Activated naive CD8-positive, alpha-beta T cell treated with anti-CD3 and anti-CD28 coated beads for 36 hours (primary cell): ENCODE results near the gene CDT1. TPM values are rescaled to one million over a fixed set of nuclear protein-coding genes. Genes with fewer than 3 reads are reported as not detected.

ENCODE experiments used
- DNase-seq: peaks from one replicate; pipeline ENCODE4 v3.0.0; 2021
- H3K27ac Mint-ChIP-seq: one replicate; pipeline ENCODE4 v1.8.0; 2022; ENCODE audit warnings: mild to moderate bottlenecking, moderate library complexity, mixed read lengths
- H3K27me3 Mint-ChIP-seq: one replicate; pipeline ENCODE4 v1.8.0; 2022; ENCODE audit warnings: mild to moderate bottlenecking, mixed read lengths
- H3K36me3 Mint-ChIP-seq: one replicate; pipeline ENCODE4 v1.8.0; 2021; ENCODE audit warnings: mild to moderate bottlenecking, mixed read lengths
- H3K4me1 Mint-ChIP-seq: one replicate; pipeline ENCODE4 v1.8.0; 2021; ENCODE audit warnings: mixed read lengths
- H3K4me3 Mint-ChIP-seq: one replicate; pipeline ENCODE4 v1.8.0; 2022; ENCODE audit warnings: mild to moderate bottlenecking, moderate library complexity, mixed read lengths
- H3K9me3 Mint-ChIP-seq: one replicate; pipeline ENCODE4 v1.8.0; 2022; ENCODE audit warnings: mixed read lengths
- total RNA-seq, 2 experiments: library from RNA; stranded (reverse); gene quantifications; one replicate each; pipeline ENCODE4 v1.2.3, GENCODE V29; 2021

CDT1 gene
- 100 to 1,000 TPM; 156 to 158 TPM for total RNA-seq

DNA sequence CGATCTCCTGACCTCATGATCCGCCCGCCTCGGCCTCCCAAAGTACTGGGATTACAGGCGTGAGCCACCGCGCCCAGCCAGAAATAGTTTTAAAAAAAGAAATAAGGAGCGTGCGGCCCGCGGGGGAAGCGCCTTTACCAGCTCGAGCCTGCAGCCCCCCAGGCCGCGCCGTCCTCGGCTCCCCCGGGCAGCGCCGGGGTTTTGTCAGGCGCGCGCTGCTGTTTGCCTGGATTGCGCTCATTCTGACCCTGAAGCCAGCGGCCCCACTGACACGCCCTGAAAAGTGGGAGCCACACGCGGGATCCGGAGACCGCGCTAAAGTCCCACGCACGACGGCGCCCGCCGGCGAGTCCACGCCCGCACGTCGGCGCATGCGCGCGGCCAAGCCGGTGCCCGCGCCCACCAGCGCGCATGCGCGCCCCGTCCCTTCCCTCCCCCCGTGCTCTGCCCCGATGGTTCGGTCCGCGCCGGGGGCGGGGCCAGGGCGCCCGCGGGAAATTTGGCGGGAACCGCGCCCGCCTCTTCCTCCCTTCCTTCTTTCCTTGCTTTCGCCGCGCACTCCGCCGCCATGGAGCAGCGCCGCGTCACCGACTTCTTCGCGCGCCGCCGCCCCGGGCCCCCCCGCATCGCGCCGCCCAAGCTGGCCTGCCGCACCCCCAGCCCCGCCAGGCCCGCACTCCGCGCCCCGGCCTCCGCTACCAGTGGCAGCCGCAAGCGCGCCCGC lies at the start of gene CDT1:
Gene CDT1, plus strand, starts transcription at position 526 of the 724 bp plus-strand sequence. Its CDS starts 43 bp downstream, at position 569.
- peak within 1 kb of the TSS; percentile 91 for H3K27ac Mint-ChIP-seq
- peaks cover 30% of the 10 kb centered on the region for H3K4me1 Mint-ChIP-seq
- H3K27me3 Mint-ChIP-seq = no peaks in the 10 kb centered on the region
- peak; percentile 89 for DNase-seq
- H3K4me3 Mint-ChIP-seq = peak within 1 kb of the TSS; percentile 86
- H3K9me3 Mint-ChIP-seq = no peaks in the 10 kb centered on the region
- peaks cover 33% of the 10 kb centered on the region for H3K36me3 Mint-ChIP-seq

DNA sequence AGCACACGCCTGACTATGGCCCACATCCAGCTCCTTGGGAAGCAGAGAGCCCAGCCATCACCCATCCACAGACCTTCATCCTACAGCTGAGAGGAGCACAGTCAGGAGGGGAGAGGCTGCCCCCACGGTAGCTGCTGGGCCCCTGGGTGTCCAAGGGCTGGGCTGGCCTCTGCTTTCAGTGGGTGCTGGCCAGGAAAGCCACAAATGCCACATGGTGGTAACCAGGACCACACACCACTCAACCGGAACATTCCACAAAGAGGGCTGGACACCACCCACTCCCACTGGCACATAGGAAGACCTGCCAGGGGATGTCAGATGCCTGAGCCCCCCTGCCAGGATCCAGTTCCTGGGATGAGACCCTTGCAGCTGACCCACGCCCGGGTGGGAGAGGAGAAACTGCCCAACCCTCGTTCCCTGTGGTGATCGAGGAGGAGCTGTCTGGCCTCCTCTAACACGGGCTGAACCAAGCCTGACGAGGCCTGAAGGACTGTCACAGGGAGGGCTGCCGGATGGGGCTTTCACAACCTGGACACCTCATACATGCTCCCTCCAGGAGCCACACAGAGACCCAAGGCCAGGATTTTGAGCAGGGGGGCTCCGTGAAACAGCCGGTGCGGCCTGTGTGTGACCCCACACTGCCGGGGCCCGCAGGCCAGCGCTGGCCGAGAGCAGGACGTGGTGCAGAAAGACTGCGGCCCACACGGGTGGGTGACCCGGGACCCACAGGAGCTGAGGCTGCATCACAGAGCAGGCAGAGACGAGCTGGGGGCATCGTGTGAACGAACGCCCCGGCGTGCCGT lies 49.3 kb upstream of the CDT1 start:
- DNase-seq = no peak
- Mint-ChIP-seq H3K27me3 (no peaks in the 10 kb centered on the region), H3K36me3 (peaks cover 4% of the 10 kb centered on the region)

DNA sequence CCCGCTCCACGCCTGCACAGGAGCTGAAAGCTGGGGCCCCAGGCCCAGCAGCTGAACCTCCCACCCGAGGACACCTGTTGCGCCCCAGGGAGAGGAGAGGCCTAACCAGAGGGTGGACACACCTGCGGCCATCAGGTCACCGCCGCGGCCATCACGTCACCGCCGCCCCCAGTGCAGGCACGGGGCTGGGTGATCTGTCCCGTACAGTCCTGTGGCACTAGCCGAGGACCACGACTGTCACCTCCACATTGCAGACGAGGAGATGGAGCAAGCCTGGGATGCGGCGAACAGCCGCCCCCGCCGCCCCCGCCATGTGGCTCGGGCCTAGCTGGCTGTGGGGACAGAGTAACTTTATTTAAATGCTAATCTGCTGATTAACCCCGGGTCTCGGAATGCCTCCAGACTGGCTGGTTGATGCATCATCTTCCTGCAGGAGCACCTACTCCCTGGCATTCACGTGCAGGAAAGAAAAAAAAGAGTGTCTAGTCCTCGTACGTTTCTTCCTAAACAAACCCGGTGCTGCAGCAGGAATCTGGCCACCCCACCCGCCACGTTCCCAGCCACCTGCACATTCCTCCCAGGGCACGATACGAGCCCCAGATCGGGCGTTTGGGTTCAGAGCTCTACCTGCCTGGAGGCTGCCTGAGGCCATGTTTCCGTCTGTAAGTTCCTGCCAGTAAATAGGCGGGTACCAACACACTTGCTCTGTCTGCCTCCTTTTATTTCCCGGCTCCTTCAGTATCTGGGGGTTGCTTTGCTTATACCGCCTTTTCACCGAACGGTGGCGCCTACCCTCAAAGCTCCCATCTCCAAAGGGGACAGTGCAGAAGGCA lies 48.5 kb upstream of the CDT1 start:
- no peak for DNase-seq
- H3K27ac Mint-ChIP-seq = no peak overlapping the region
- H3K27me3 Mint-ChIP-seq = no peaks in the 10 kb centered on the region
- no peaks in the 10 kb centered on the region for H3K4me1 Mint-ChIP-seq
- no peak overlapping the region for H3K4me3 Mint-ChIP-seq
- H3K9me3 Mint-ChIP-seq = no peaks in the 10 kb centered on the region
- H3K36me3 Mint-ChIP-seq = peaks cover 4% of the 10 kb centered on the region

More for the DNA sequence above, 49.3 kb upstream of the CDT1 start:
- no peak overlapping the region for H3K4me3 Mint-ChIP-seq
- no peak overlapping the region for H3K27ac Mint-ChIP-seq
- H3K4me1 Mint-ChIP-seq = no peaks in the 10 kb centered on the region
- no peaks in the 10 kb centered on the region for H3K9me3 Mint-ChIP-seq

DNA sequence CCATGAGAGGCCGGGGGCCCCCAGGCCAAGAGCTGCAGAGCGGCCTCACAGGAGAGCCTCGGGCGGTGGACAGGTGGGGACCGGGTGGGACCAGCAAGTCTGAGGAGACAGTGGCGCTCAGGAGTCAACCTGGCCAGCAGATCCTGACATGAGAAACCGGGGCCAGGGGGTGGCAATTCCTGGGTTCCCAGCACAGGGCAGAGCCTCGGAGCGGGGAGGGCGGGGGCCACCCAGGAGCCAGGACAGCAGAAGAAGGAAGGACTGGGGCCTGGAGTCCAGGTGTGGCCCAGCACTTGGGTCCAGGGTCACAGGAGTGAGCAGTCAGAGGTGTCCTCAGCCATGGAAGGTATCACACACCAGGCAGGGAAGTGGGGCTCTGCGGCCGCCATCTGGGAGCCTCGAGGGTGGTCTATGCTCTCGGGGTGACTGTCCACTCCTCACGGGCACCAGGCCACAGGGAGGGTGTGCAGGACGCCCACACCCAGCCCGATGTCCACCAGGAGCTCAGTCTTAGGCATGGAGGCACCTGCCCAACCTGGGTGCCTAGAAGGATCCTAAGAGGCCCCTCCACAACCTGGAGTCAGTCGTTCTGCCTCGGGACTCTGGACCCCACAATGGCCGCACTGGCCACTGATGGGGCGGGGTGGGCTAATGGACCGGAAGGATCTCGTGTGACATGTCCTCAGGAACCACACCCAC lies 47.7 kb upstream of the CDT1 start:
- no peaks in the 10 kb centered on the region for H3K4me1 Mint-ChIP-seq
- H3K27ac Mint-ChIP-seq = no peak overlapping the region
- no peaks in the 10 kb centered on the region for H3K9me3 Mint-ChIP-seq

DNA sequence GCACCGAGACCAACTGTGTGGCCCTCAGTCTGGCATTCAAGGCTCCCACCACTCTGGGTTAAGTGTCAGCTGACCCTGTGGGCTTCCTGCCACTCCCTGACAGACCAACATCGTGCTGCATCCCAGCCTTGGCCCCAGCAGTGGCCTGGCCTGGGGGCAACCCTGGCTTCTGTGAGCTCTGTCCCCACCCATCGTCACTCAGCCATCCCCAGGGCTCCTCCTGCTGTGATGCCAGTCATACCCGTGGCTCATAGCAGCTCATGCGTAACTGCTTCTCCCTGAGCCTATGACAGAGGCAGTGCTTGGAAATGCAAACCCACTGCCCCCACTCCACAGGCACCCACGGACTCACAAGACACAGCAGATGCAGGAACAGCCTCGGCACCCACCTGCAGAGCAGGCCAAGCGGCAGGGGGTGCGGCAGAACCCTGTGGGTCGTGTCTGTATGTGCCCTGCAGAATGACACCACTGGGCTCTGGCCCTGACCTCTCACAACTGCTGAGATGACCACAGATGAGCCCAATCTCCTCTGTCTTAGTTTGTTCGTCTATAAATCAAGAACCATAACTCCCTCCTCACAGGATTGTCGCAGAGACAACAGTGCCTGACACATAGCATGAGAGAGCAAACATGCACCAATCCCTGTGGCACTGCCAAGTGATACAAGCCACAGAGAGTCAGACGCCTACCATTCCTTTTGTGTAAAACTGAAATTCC lies 45.2 kb upstream of the CDT1 start:
- H3K36me3 Mint-ChIP-seq = peaks cover 4% of the 10 kb centered on the region

More for the DNA sequence above, 47.7 kb upstream of the CDT1 start:
- no peak for DNase-seq
- Mint-ChIP-seq H3K4me3 (no peak overlapping the region), H3K36me3 (peaks cover 4% of the 10 kb centered on the region), H3K27me3 (no peaks in the 10 kb centered on the region)

DNA sequence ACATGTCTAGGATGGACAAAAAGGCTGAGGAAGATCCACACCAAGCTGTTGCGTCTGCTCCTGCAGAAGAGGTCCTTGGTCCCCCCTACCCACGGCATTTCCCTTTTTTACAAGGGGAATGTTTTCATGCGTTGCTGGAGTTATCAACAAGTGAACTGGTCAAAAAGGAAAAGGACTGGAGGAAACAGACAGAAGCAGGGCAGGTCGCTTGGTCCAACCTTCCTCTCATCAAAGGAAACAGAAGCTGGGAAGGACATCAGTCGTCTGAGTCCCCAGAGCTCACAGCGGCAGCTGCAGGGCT lies 44.7 kb upstream of the CDT1 start:
- Mint-ChIP-seq H3K27ac (no peak overlapping the region), H3K36me3 (peaks cover 4% of the 10 kb centered on the region), H3K27me3 (no peaks in the 10 kb centered on the region), H3K9me3 (no peaks in the 10 kb centered on the region), H3K4me3 (no peak overlapping the region), H3K4me1 (no peaks in the 10 kb centered on the region)
- DNase-seq = no peak

More for the DNA sequence above, 45.2 kb upstream of the CDT1 start:
- no peaks in the 10 kb centered on the region for H3K27me3 Mint-ChIP-seq
- no peak overlapping the region for H3K27ac Mint-ChIP-seq
- no peaks in the 10 kb centered on the region for H3K9me3 Mint-ChIP-seq
- no peak for DNase-seq
- H3K4me1 Mint-ChIP-seq = no peaks in the 10 kb centered on the region
- no peak overlapping the region for H3K4me3 Mint-ChIP-seq

DNA sequence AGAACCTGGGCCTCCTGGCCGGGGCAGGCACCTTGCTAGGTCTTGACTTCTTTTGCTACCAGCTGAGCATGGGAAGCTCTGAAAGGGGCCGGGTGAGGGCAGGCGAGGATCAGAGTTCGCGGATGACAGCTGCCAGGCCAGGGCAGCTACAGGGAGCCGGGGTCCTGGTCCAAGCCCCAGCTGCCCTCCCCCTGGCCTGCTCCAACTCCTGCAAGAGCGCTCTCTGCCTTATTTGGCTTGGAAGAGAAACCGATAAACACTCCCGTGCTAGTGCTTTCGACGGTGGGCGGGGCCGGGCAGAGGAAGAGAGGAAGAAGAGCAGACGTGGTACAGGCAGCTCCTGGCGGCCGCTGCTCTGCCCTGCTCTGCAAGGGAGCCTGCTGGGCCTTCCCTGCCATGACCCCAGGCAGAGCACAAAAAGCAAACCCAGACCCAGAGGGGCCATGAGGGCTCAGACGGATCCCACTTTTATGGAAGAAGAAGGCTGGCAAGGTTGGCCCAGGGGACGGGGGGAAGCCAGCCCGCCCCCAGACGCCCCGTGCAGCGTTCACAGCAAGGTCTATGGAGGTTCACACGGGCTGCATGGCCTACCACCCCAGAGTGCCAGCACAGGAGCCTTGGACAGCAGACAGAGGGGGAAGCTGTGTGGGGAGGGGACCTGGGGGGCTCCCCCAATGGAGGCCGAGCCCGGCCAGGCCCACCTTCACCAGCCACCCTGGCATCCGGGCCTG lies 44.2 kb upstream of the CDT1 start:
- H3K4me1 Mint-ChIP-seq = no peaks in the 10 kb centered on the region
- no peak overlapping the region for H3K27ac Mint-ChIP-seq
- H3K36me3 Mint-ChIP-seq = peaks cover 4% of the 10 kb centered on the region
- DNase-seq = no peak
- H3K27me3 Mint-ChIP-seq = no peaks in the 10 kb centered on the region
- no peaks in the 10 kb centered on the region for H3K9me3 Mint-ChIP-seq
- no peak overlapping the region for H3K4me3 Mint-ChIP-seq

DNA sequence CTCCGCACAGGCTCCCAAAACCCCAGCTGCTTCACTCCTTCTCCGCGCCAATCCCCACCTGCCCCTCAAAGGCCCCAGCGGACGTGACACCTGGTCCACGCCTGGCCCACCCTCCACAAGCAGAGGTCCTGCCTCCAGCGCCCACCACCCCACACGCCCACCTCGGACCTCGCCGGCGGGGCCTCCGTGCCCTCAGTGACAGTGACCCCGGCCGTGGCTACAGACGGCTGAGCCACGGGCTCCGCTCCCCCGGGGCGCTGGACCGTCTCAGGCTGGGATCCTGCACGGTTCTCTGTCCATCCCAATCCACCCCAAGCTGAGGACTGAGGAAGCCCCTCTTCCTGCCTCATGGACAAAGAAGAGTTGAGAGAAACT lies 43.6 kb upstream of the CDT1 start:
- no peak for DNase-seq
- H3K27ac Mint-ChIP-seq = no peak overlapping the region
- H3K27me3 Mint-ChIP-seq = no peaks in the 10 kb centered on the region

DNA sequence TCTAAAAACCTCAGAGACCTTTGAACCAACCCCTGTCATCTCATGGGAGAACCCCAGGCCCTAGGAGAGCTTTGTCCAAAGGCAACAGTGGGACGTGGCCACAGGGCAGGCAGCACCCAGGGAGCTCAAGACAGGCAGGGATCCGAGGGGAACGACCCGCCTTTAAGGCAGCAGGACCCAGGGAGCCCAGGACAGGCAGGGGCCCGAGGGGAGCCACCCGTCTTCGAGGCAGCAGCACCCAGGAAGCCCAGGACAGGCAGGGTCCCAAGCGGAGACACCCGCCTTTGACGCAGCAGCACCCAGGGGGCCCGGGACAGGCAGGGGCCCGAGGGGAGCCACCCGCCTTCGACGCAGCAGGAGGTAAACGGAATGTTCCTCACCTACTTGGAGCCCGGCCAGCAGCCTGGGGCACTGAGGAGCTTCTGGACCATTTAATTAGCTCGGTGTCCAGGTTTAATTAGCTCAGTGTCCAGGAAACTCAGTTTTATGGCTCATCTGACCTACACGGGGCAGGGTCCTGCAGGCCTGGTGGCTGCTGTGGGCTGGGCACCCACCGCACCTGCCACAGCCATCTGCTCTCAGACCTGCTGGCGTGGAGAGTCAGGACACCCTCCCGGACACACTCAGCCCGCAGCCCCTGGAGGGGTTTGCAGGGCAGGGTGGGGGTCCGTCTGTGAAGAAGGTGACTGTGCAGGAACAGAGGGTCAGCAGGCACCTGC lies 43.0 kb upstream of the CDT1 start:
- Mint-ChIP-seq H3K27me3 (no peaks in the 10 kb centered on the region), H3K4me3 (no peak overlapping the region), H3K27ac (no peak overlapping the region), H3K36me3 (peaks cover 4% of the 10 kb centered on the region), H3K4me1 (no peaks in the 10 kb centered on the region), H3K9me3 (no peaks in the 10 kb centered on the region)
- no peak for DNase-seq

More for the DNA sequence above, 43.6 kb upstream of the CDT1 start:
- no peak overlapping the region for H3K4me3 Mint-ChIP-seq
- no peaks in the 10 kb centered on the region for H3K9me3 Mint-ChIP-seq
- no peaks in the 10 kb centered on the region for H3K4me1 Mint-ChIP-seq
- H3K36me3 Mint-ChIP-seq = peaks cover 4% of the 10 kb centered on the region

DNA sequence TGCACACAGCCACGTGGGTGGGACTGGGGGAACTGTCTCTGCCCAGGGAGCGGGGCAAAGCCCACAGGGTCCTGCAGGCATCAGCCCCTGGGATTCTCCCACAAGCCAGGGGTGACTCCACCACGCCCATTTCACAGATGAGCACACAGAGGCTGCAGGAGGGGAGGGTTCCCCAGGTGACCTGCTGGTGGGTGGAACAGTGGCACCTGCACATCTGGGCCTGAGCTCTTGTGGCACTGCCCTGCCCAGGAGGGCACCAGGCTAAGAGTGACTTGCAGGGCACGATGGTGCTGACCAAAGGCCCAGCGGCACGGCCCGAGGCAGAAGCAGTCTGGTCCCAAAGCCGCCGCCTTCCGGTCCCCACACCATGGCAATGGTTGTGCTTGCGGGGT lies 42.5 kb upstream of the CDT1 start:
- Mint-ChIP-seq H3K4me3 (no peak overlapping the region), H3K9me3 (no peaks in the 10 kb centered on the region), H3K27ac (no peak overlapping the region), H3K36me3 (peaks cover 4% of the 10 kb centered on the region), H3K27me3 (no peaks in the 10 kb centered on the region), H3K4me1 (peaks cover 3% of the 10 kb centered on the region)
- DNase-seq = no peak

DNA sequence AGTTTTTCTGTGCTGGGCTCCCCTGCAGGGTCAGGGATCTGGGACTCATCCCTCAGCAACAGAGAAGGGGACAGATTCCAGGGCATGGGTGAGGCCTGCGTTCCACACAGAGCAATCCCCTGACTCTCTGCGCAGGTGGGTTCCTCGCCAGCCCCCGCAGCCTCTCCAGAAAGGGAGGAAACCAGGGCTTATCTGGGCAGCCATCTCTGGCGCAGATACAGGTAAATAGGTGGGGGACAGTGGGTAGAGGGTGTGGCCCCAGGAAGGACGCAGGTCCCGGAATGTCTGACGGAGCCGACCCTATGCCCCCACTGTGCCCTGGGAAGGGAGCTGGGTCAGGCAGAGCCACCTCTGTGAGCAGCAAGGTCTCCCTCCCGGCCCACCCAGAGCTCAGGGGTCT lies 41.8 kb upstream of the CDT1 start:
- Mint-ChIP-seq H3K27ac (no peak overlapping the region), H3K4me3 (no peak overlapping the region), H3K4me1 (peaks cover 5% of the 10 kb centered on the region), H3K27me3 (no peaks in the 10 kb centered on the region), H3K36me3 (peaks cover 4% of the 10 kb centered on the region), H3K9me3 (no peaks in the 10 kb centered on the region)
- no peak for DNase-seq

DNA sequence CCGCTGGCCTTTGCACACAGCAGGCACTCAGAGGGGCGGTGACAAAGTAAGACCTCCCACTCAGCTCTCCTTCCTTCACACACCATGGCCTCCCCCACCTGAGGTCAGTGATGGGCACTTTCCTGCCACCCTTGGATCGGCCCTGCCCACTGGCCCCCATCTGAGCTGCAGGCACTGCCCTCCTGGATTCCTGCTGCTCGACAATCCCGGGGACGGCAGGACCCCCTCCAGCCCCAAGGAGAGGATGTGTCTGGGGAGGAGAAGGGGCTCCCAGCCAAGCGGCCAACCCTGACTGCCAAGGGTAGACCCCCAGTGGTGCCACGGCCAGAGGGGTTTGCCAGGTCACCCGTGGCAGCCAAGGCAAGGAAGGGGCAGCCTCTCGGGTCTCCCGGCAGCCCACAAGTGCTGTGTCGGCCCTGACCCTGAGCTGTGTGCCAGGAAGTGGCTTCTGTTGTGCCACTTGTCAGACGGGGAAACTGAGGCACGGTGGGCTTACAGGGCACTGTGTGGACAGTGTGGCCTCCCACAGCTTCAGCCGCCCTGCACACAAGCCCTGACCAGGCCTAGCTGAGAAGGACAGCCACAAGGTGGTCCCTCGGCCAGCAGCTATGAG lies 41.2 kb upstream of the CDT1 start:
- Mint-ChIP-seq H3K27ac (no peak overlapping the region), H3K4me1 (peaks cover 10% of the 10 kb centered on the region), H3K4me3 (no peak overlapping the region), H3K27me3 (no peaks in the 10 kb centered on the region), H3K36me3 (peaks cover 4% of the 10 kb centered on the region), H3K9me3 (no peaks in the 10 kb centered on the region)
- DNase-seq = no peak

DNA sequence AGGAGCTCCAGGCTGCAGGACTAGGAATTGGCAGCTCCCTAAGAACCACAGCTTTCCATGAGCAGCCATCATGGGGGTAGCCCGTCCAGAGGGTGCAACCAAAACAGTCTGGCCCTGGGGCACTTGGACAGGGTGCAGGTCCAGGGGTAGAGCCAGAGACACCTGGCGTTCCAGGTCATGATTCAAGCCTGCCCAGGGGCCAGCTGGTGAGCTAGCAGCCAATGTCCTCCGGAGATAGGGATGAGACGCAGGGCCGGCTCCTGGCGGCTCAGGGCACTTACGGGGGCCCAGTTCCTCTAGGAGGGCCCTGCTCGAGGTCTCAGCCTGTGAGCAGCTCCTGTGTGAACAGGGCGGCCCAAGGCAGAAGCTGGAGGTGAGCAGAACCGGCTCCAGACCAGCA lies 40.6 kb upstream of the CDT1 start:
- Mint-ChIP-seq H3K27ac (no peak overlapping the region), H3K9me3 (no peaks in the 10 kb centered on the region), H3K4me1 (peaks cover 15% of the 10 kb centered on the region), H3K36me3 (peaks cover 4% of the 10 kb centered on the region), H3K27me3 (no peaks in the 10 kb centered on the region), H3K4me3 (no peak overlapping the region)
- DNase-seq = no peak
